ENCODE measurements around the gene ATP2A3.

- TF ChIP-seq POLR2A (IDR thresholded peaks at IDR 0.05) (no peak), CTCF (IDR thresholded peaks at IDR 0.05) (no peak)
Measured at GRCh38 chr17:3877220-3877619, 87.0 kb downstream of the ATP2A3 start.
